Measurements from ENCODE around the gene TRPT1. TPM values are rescaled to one million over a fixed set of nuclear protein-coding genes. Genes with fewer than 3 reads are reported as not detected.

TRPT1 gene
- total RNA-seq, 4 donors from 2014 or later, result 41.4 to 59.9 (median 50.3) TPM

DNA sequence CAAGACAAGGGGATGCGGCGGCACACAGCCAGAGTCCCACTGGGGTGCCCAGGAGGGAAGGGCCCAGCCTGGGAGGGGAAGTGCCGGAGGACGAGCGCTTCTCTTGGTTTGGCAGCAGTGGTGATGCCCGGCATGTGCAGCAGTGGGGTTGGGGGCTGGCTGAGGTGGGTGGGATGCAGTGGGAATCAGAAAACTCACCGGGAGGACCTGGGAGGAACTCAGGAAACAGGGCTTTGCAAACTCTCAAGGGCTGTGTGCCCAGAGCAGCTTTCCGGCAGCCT is 16.5 kb downstream of the TRPT1 start:
- Histone ChIP-seq H3K27me3 (no peaks in the 10 kb centered on the region), H3K27ac (no peak overlapping the region), H3K4me1 (peaks cover 0 to 39% (median 3%) of the 10 kb centered on the region in 3 donors), H3K36me3 (peaks cover 0 to 47% of the 10 kb centered on the region in 2 donors), H3K4me3 (no peak overlapping the region), H3K9me3 (no peaks in the 10 kb centered on the region)
- TF ChIP-seq, protein P1, sequence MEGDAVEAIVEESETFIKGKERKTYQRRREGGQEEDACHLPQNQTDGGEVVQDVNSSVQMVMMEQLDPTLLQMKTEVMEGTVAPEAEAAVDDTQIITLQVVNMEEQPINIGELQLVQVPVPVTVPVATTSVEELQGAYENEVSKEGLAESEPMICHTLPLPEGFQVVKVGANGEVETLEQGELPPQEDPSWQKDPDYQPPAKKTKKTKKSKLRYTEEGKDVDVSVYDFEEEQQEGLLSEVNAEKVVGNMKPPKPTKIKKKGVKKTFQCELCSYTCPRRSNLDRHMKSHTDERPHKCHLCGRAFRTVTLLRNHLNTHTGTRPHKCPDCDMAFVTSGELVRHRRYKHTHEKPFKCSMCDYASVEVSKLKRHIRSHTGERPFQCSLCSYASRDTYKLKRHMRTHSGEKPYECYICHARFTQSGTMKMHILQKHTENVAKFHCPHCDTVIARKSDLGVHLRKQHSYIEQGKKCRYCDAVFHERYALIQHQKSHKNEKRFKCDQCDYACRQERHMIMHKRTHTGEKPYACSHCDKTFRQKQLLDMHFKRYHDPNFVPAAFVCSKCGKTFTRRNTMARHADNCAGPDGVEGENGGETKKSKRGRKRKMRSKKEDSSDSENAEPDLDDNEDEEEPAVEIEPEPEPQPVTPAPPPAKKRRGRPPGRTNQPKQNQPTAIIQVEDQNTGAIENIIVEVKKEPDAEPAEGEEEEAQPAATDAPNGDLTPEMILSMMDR (IDR thresholded peaks at IDR 0.05), result no peak
- no peak for TF ChIP-seq POLR2AphosphoS5 (IDR thresholded peaks at IDR 0.05)
- 67 to 83% methylated on average over 6 to 7 of the region's 8 CpGs for WGBS, 2 donors (ENCODE audit: low coverage in 1 of 2)
- no peak for ATAC-seq

DNA sequence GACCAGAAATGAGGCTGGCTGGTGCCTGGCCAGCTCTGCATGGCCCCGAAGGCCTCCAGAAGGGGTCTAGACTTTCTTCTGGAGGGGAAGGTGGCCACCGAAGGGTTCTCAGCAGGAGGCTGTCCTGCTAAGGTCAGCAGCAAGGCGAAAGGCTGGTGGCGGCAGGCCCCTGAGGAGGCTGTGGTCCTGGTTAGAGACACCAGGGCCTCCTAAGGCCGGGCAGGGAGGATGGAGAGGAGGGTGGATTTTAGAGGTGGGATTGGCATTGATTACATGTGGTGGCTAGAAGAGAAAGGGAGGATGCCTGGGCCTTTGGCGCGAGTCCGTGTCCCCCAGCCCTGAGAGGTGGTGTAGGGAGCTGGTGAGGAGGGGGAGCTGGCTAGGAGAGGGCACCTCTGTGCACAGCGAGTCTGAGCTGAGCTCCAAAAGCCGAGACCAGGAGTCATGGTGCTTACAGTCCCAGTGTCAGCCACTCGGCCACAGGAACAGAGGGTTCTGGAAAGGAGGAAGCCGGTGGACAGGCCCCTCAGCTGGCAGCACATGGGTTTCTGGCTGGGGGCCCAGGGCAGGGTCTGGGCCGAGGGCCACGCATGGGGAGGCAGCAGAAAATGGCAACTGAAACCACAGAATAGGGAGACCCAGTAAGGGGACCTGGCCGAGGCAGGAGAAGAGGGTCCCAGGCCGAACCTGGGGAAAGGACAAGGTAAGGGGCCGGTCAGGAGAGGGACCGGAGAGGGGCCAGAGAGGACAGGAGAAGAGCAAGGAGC is 17.0 kb downstream of the TRPT1 start:
- WGBS, 2 donors (ENCODE audit: low coverage in 1 of 2), result 69 to 73% methylated on average over 3 to 12 of the region's 18 CpGs
- H3K4me3 ChIP-seq, result no peak overlapping the region
- TF ChIP-seq EP300 (IDR thresholded peaks at IDR 0.05), result no peak
- TF ChIP-seq, protein P1 (IDR thresholded peaks at IDR 0.05), result no peak
- peaks cover 0 to 44% (median 3%) of the 10 kb centered on the region in 3 donors for H3K4me1 ChIP-seq
- H3K27ac ChIP-seq, result peak overlapping the region in 2 of 4 donors; percentile 76 to 77
- H3K27me3 ChIP-seq, result no peaks in the 10 kb centered on the region
- ATAC-seq, result no peak
- H3K9me3 ChIP-seq, result no peaks in the 10 kb centered on the region
- peaks cover 0 to 52% of the 10 kb centered on the region in 2 donors for H3K36me3 ChIP-seq

DNA sequence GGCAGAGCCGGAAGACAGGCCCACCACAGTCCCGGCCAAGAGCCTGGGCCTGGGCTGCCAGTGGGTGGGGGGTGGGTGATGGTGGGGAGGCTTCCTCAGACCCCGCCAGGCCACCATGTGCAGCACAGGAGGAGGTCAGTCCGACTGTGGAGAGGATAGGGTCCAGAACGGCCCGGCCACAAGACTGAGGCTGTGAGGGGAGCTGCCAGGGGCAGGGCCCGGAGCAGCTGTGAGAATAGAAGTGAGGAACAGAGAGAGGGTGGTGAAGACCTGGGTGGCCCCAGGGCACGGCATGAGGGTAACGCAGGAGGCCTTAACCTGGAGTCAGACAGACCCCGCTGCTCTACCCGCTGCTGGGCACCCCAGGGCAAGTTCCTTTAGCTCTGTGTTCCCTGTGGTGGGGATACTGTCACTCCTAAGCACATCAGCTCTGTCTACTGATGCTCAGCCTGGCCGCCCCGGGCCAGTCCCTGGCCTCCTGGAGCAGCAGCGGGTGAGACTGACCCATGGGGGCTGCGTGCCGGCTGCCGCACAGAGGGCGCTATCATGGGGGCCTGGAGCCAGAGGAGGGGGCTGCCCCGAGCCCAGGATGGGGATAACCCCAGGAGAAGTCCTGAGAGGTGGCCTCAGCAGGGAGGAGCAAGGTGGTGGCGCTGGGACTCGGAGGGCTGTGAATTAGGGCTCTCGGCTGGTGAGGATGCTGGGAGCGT is 17.7 kb downstream of the TRPT1 start:
- peak overlapping the region; percentile 12 to 77 (median 76) for H3K27ac ChIP-seq
- TF ChIP-seq, protein P1 (IDR thresholded peaks at IDR 0.05), result no peak
- TF ChIP-seq EP300 (IDR thresholded peaks at IDR 0.05), result no peak
- peaks cover 0 to 60% of the 10 kb centered on the region in 2 donors for H3K36me3 ChIP-seq
- no peaks in the 10 kb centered on the region for H3K27me3 ChIP-seq
- H3K4me3 ChIP-seq, result peak overlapping the region in 1 of 2 donors; percentile 46
- H3K4me1 ChIP-seq, result peaks cover 0 to 48% (median 3%) of the 10 kb centered on the region in 3 donors
- H3K9me3 ChIP-seq, result no peaks in the 10 kb centered on the region
- ATAC-seq, result no peak
- 73% methylated on average over 13 of the region's 23 CpGs; no CpG with 5 or more reads in 1 of the 2 donors for WGBS, 2 donors (ENCODE audit: low coverage in 1 of 2)

DNA sequence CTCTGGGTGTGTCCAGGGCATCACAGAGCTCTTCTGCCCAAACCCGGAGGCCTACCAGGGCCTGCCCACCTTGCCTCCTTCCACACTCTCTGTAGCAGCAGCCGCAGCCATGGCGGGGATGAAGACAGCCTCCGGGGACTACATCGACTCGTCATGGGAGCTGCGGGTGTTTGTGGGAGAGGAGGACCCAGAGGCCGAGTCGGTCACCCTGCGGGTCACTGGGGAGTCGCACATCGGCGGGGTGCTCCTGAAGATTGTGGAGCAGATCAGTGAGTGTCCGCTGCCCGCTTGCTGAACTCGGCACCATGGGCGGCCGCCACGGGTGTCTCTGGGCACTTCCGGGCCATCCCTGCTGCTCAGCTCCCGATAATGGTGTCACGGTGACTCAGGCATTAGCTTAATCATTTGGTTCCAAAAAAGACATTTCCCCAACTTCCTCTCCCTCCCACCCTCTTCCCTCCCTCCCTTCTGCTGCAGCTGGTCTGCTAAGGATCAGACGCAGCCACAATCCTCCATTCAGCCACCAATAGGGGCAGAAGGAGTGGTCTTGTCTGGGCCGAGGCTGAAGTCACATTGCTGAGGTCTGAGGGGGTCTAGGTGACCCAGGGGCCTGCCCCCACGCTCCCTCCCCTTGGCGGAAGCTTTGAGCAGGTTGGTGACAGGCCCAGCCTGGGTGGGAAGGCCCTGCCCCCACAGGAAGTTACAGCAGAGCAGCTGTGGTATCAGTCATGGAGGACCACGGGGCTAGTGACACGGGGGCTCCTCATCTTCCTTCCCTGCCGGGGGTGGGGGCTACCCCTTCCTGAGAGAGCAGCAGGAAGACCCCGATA is 18.5 kb downstream of the TRPT1 start:
- H3K27ac ChIP-seq, result peak overlapping the region; percentile 12 to 77 (median 76)
- peak overlapping the region; percentile 1 to 46 for H3K4me3 ChIP-seq
- peaks cover 0 to 48% (median 3%) of the 10 kb centered on the region in 3 donors for H3K4me1 ChIP-seq
- WGBS, 2 donors (ENCODE audit: low coverage in 1 of 2), result 34% methylated on average over 7 of the region's 30 CpGs; no CpG with 5 or more reads in 1 of the 2 donors
- TF ChIP-seq POLR2AphosphoS5 (IDR thresholded peaks at IDR 0.05) (peak; percentile 16), POLR2A (IDR thresholded peaks at IDR 0.05) (peak in 1 of 2 donors; percentile 8), EP300 (IDR thresholded peaks at IDR 0.05) (no peak)
- TF ChIP-seq, protein P1 (IDR thresholded peaks at IDR 0.05), result no peak
- H3K36me3 ChIP-seq, result peaks cover 0 to 66% of the 10 kb centered on the region in 2 donors
- H3K27me3 ChIP-seq, result no peaks in the 10 kb centered on the region
- peak; percentile 69 for ATAC-seq
- no peaks in the 10 kb centered on the region for H3K9me3 ChIP-seq
